ENCODE results near the gene KCNMA1.

The KCNMA1 gene

GRCh38 chr10:77630507-77630848 lies 7.1 kb downstream of the KCNMA1 start:
- no peak for DNase-seq

- no peak for DNase-seq
Observed at GRCh38 chr10:77629775-77630506, 7.7 kb downstream of the KCNMA1 start.

- DNase-seq = no peak
Observed at GRCh38 chr10:77628906-77629730, 8.5 kb downstream of the KCNMA1 start.

GRCh38 chr10:77626266-77626935 lies 11.2 kb downstream of the KCNMA1 start:
- DNase-seq = no peak

- DNase-seq = no peak
Observed at GRCh38 chr10:77625379-77625778, 12.2 kb downstream of the KCNMA1 start.

GRCh38 chr10:77622889-77623291 lies 14.7 kb downstream of the KCNMA1 start:
- DNase-seq = no peak

- no peak for DNase-seq
Observed at GRCh38 chr10:77620731-77621130, 16.9 kb downstream of the KCNMA1 start.

GRCh38 chr10:77619964-77620703 lies 17.5 kb downstream of the KCNMA1 start:
- no peak for DNase-seq

GRCh38 chr10:77618117-77618516 lies 19.5 kb downstream of the KCNMA1 start:
- DNase-seq = no peak

- DNase-seq = no peak
Observed at GRCh38 chr10:77616766-77617165, 20.8 kb downstream of the KCNMA1 start.

- no peak for DNase-seq
Observed at GRCh38 chr10:77614778-77615625, 22.6 kb downstream of the KCNMA1 start.

GRCh38 chr10:77613476-77614130 lies 24.0 kb downstream of the KCNMA1 start:
- no peak for DNase-seq

GRCh38 chr10:77611670-77612069 lies 25.9 kb downstream of the KCNMA1 start:
- DNase-seq = no peak

- DNase-seq = no peak
Observed at GRCh38 chr10:77611221-77611620, 26.4 kb downstream of the KCNMA1 start.

- no peak for DNase-seq
Observed at GRCh38 chr10:77609781-77610272, 27.8 kb downstream of the KCNMA1 start.

- DNase-seq = no peak
Observed at GRCh38 chr10:77608281-77608680, 29.3 kb downstream of the KCNMA1 start.

GRCh38 chr10:77606751-77607150 lies 30.9 kb downstream of the KCNMA1 start:
- DNase-seq = no peak

GRCh38 chr10:77605466-77605865 lies 32.1 kb downstream of the KCNMA1 start:
- no peak for DNase-seq

- no peak for DNase-seq
Observed at GRCh38 chr10:77604941-77605351, 32.7 kb downstream of the KCNMA1 start.

- DNase-seq = no peak
Observed at GRCh38 chr10:77604063-77604462, 33.5 kb downstream of the KCNMA1 start.

- DNase-seq = no peak
Observed at GRCh38 chr10:77603534-77603927, 34.1 kb downstream of the KCNMA1 start.
